ENCODE data around the gene ALOXE3. TPM values are rescaled to one million over a fixed set of nuclear protein-coding genes. Genes with fewer than 3 reads are reported as not detected.
A peak's percentile ranks its signal among the peaks of the same experiment; 100 is the strongest.

Gene ALOXE3
- total and polyA plus RNA-seq, 4 donors, result not detected

- 74% methylated on average over 19 of the region's 19 CpGs for WGBS
- Histone ChIP-seq H3K27me3 (ENCODE audit: control insufficient read depth in 4 of 4, insufficient read depth in 4 of 4, low read length in 3 of 4) (no peaks in the 10 kb centered on the region), H3K27ac (ENCODE audit: low read depth in 1 of 2, low read length in 2 of 2) (peak overlapping the region; percentile 97 to 98), H3K4me1 (ENCODE audit: control insufficient read depth in 4 of 4, insufficient read depth in 4 of 4, low read length in 3 of 4) (peaks cover 11 to 54% (median 42%) of the 10 kb centered on the region in 4 donors), H3K9ac (ENCODE audit: low read depth in 1 of 2, low read length in 2 of 2) (peak overlapping the region; percentile 24 to 96), H3K9me3 (ENCODE audit: control insufficient read depth in 4 of 4, low read length in 3 of 4) (no peaks in the 10 kb centered on the region), H3K4me3 (ENCODE audit: low read depth in 1 of 3, low read length in 3 of 3) (peak overlapping the region; percentile 77 to 95 (median 86)), H3K36me3 (ENCODE audit: control insufficient read depth in 4 of 4, insufficient read depth in 3 of 4, low read depth in 1 of 4, low read length in 3 of 4) (peaks cover 2 to 10% (median 6%) of the 10 kb centered on the region in 4 donors)
- TF ChIP-seq RAD21 (IDR thresholded peaks at IDR 0.05), result no peak
- no peak for TF ChIP-seq ZBTB33 (IDR thresholded peaks at IDR 0.05)
- no peak for TF ChIP-seq RXRA (IDR thresholded peaks at IDR 0.05)
- TF ChIP-seq YY1 (IDR thresholded peaks at IDR 0.05), result no peak
- TF ChIP-seq NR2F2 (IDR thresholded peaks at IDR 0.05), result no peak
- no peak for TF ChIP-seq FOXA1 (IDR thresholded peaks at IDR 0.05)
- no peak for TF ChIP-seq GABPA (IDR thresholded peaks at IDR 0.05 in 1 of 2, conservative IDR thresholded peaks at IDR 0.05 in 1 of 2)
- no peak for DNase-seq (ENCODE audit: low spot score)
These were observed 43.2 kb upstream of the ALOXE3 start for GRCh38 chr17:8161289-8162232.

GRCh38 chr17:8160741-8161221, 42.5 kb upstream of the ALOXE3 start:
- peaks cover 11 to 54% (median 42%) of the 10 kb centered on the region in 4 donors for H3K4me1 ChIP-seq (ENCODE audit: control insufficient read depth in 4 of 4, insufficient read depth in 4 of 4, low read length in 3 of 4)
- H3K4me3 ChIP-seq (ENCODE audit: low read depth in 1 of 3, low read length in 3 of 3), result no peak overlapping the region
- no peak for TF ChIP-seq ZBTB33 (IDR thresholded peaks at IDR 0.05)
- TF ChIP-seq SP1 (IDR thresholded peaks at IDR 0.05), result no peak
- TF ChIP-seq MAX (IDR thresholded peaks at IDR 0.05), result no peak
- H3K36me3 ChIP-seq (ENCODE audit: control insufficient read depth in 4 of 4, insufficient read depth in 3 of 4, low read depth in 1 of 4, low read length in 3 of 4), result peaks cover 2 to 10% (median 6%) of the 10 kb centered on the region in 4 donors
- WGBS, result 74% methylated on average over 5 of the region's 5 CpGs
- no peaks in the 10 kb centered on the region for H3K9me3 ChIP-seq (ENCODE audit: control insufficient read depth in 4 of 4, low read length in 3 of 4)
- no peak for DNase-seq (ENCODE audit: low spot score)
- no peak overlapping the region for H3K9ac ChIP-seq (ENCODE audit: low read depth in 1 of 2, low read length in 2 of 2)
- H3K27me3 ChIP-seq (ENCODE audit: control insufficient read depth in 4 of 4, insufficient read depth in 4 of 4, low read length in 3 of 4), result no peaks in the 10 kb centered on the region
- H3K27ac ChIP-seq (ENCODE audit: low read depth in 1 of 2, low read length in 2 of 2), result peak overlapping the region; percentile 27 to 98

GRCh38 chr17:8160224-8160577, 41.9 kb upstream of the ALOXE3 start:
- Histone ChIP-seq H3K9me3 (ENCODE audit: control insufficient read depth in 4 of 4, low read length in 3 of 4) (no peaks in the 10 kb centered on the region), H3K4me3 (ENCODE audit: low read depth in 1 of 3, low read length in 3 of 3) (no peak overlapping the region), H3K36me3 (ENCODE audit: control insufficient read depth in 4 of 4, insufficient read depth in 3 of 4, low read depth in 1 of 4, low read length in 3 of 4) (peaks cover 2 to 10% (median 6%) of the 10 kb centered on the region in 4 donors), H3K4me1 (ENCODE audit: control insufficient read depth in 4 of 4, insufficient read depth in 4 of 4, low read length in 3 of 4) (peaks cover 11 to 59% (median 44%) of the 10 kb centered on the region in 4 donors), H3K9ac (ENCODE audit: low read depth in 1 of 2, low read length in 2 of 2) (no peak overlapping the region), H3K27ac (ENCODE audit: low read depth in 1 of 2, low read length in 2 of 2) (no peak overlapping the region), H3K27me3 (ENCODE audit: control insufficient read depth in 4 of 4, insufficient read depth in 4 of 4, low read length in 3 of 4) (no peaks in the 10 kb centered on the region)
- 68% methylated on average over 4 of the region's 4 CpGs for WGBS
- no peak for DNase-seq (ENCODE audit: low spot score)
- no peak for TF ChIP-seq MAX (IDR thresholded peaks at IDR 0.05)

Data from liver (tissue), 9 donors.